ENCODE results near the gene LAMC3.

The LAMC3 gene

DNA sequence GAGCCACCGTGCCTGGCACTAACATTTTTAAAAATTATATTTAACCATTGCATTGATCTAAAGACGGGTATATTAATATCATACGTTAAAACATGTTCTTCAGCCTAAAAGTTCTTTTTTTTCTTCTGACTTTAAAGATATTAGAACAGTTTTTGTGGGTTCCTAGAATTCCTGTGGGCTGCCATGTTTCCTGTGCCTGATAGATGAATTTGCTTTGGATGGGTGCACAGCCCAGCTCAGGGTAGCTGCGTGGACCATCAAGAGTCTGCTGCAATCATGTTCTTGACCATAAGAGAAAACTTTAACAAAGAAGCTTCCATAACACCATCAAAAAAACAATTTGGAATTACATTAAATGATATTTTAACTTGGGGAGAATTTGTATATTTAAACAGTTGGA lies 2.4 kb upstream of the LAMC3 start:
- no peak overlapping the region for H3K4me3 ChIP-seq (replicated peaks; ENCODE audit: low read depth, low read length)
- TF ChIP-seq CTCF (IDR thresholded peaks at IDR 0.05; ENCODE audit: insufficient read depth, low read length, poor library complexity, severe bottlenecking) = no peak
- DNase-seq (ENCODE audit: extremely low read depth, insufficient read length) = no peak
- H3K27me3 ChIP-seq (replicated peaks; ENCODE audit: control insufficient read depth, insufficient read depth, low read length) = no peaks in the 10 kb centered on the region; the same call in 1 of the 2 replicates
- no peaks in the 10 kb centered on the region for H3K36me3 ChIP-seq (ENCODE audit: control insufficient read depth, insufficient read depth, low read length)

DNA sequence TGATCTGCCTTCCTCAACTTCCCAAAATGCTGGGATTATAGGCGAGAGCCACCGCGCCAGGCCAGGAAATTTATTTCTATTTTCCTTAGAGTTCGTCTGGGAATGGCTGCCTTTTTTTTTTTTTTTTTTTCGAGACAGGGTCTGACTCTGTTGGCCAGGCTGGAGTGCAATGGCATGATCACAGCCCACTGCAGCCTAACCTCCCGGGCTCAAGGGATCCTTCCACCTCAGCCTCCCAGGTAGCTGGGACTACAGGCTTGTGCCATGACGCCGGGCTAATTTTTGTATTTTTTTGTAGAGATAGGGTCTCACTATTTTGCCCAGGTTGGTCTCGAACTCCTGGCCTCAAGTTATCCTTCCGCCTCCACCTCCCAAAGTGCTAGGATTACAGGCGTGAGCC lies 888 bp upstream of the LAMC3 start:
- Histone ChIP-seq H3K4me3 (replicated peaks; ENCODE audit: low read depth, low read length) (no peak overlapping the region), H3K36me3 (ENCODE audit: control insufficient read depth, insufficient read depth, low read length) (no peaks in the 10 kb centered on the region), H3K27me3 (replicated peaks; ENCODE audit: control insufficient read depth, insufficient read depth, low read length) (no peaks in the 10 kb centered on the region; the same call in 1 of the 2 replicates)
- no peak for DNase-seq (ENCODE audit: extremely low read depth, insufficient read length)
- no peak for TF ChIP-seq CTCF (IDR thresholded peaks at IDR 0.05; ENCODE audit: insufficient read depth, low read length, poor library complexity, severe bottlenecking)

DNA sequence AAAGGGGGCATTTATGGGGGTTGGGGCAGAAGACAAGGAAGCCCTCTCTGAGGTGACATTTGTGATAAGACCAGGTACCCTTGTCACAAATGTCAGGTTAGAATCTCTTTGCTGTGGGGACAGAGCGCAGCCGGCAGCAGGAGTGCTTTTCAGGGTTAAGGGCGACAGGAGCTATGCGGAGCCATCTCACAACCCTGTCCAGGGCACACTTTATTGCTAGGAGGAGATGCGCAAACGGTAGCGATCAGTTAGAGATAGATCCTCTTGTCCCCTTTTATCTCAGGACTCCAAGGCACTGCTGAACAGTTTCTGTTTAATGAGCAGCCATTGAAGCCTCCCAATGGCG lies 438 bp upstream of the LAMC3 start:
- H3K36me3 ChIP-seq (ENCODE audit: control insufficient read depth, insufficient read depth, low read length) = no peaks in the 10 kb centered on the region
- H3K27me3 ChIP-seq (replicated peaks; ENCODE audit: control insufficient read depth, insufficient read depth, low read length) = no peaks in the 10 kb centered on the region; the same call in 1 of the 2 replicates
- TF ChIP-seq CTCF (IDR thresholded peaks at IDR 0.05; ENCODE audit: insufficient read depth, low read length, poor library complexity, severe bottlenecking) = no peak
- H3K4me3 ChIP-seq (replicated peaks; ENCODE audit: low read depth, low read length) = no peak overlapping the region
- DNase-seq (ENCODE audit: extremely low read depth, insufficient read length) = no peak

GRCh38 chr9:131010482-131011273 lies 1.7 kb downstream of the LAMC3 start:
- TF ChIP-seq CTCF (IDR thresholded peaks at IDR 0.05; ENCODE audit: insufficient read depth, low read length, poor library complexity, severe bottlenecking) = no peak
- Histone ChIP-seq H3K27me3 (replicated peaks; ENCODE audit: control insufficient read depth, insufficient read depth, low read length) (no peaks in the 10 kb centered on the region; the same call in 1 of the 2 replicates), H3K36me3 (ENCODE audit: control insufficient read depth, insufficient read depth, low read length) (no peaks in the 10 kb centered on the region), H3K4me3 (replicated peaks; ENCODE audit: low read depth, low read length) (no peak overlapping the region)
- DNase-seq (ENCODE audit: extremely low read depth, insufficient read length) = no peak

DNA sequence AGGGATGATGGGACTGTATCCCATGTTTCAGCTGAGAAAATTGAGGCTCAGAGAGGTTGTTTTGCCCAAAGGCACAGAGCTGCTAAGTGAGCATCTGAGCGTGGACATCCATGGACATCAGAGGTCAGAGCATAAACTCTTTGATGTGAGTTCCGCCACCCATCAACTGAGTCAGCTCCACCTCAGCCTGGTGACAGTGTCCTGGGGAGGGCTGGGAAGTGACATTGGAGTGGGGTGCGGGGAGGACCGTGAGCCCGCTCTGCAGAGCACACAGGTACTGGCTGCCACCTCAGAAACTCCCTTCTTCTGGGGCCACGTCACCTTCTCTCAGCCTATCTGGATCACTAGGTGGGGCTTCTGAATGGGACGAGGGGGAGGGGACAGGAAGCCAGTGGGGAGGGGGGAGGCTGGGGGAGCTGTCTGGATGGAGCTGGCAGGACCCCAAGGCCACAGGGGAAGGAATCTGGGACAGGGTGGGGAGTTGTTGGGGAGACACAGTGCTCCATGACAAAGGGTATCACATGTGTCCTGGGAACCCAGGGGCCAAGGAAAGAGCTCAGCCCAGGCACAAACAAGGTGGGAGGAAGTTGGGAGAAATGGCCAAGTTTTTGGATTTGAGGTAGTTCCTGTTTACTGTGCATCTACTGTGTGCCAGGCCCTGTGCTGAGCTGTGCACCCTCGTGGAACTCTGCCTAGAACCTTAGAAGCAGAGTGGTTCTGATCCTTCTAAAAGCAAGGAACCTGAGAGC lies 2.5 kb downstream of the LAMC3 start:
- H3K36me3 ChIP-seq (ENCODE audit: control insufficient read depth, insufficient read depth, low read length) = no peaks in the 10 kb centered on the region
- no peaks in the 10 kb centered on the region; the same call in 1 of the 2 replicates for H3K27me3 ChIP-seq (replicated peaks; ENCODE audit: control insufficient read depth, insufficient read depth, low read length)
- TF ChIP-seq CTCF (IDR thresholded peaks at IDR 0.05; ENCODE audit: insufficient read depth, low read length, poor library complexity, severe bottlenecking) = no peak
- no peak overlapping the region for H3K4me3 ChIP-seq (replicated peaks; ENCODE audit: low read depth, low read length)
- DNase-seq (ENCODE audit: extremely low read depth, insufficient read length) = no peak

Measured in GM06990 (cell line).